Gastrocnemius medialis (tissue), 4 donors: ENCODE data around the gene UBQLN4.

Experiments
- CTCF ChIP-seq, 5 experiments: fragments of 450-650 bp in 3 of 5; fragments of 200-600 bp in 2 of 5; sonication (generic) in 2 of 5; IDR thresholded peaks in 4 of 5; conservative IDR thresholded peaks in 1 of 5; 1 replicate in 4 of 5; 2 replicates in 1 of 5; pipeline ENCODE4 v1.5.1; 2016 to 2019; ENCODE audit warnings: antibody characterized with exemption in 5 of 5, mild to moderate bottlenecking in 3 of 5, moderate library complexity in 3 of 5
- POLR2A ChIP-seq, 2 donors: fragments of 450-650 bp; IDR thresholded peaks; one replicate each; pipeline ENCODE4 v1.6.1; 2017; ENCODE audit warnings: antibody characterized with exemption in 2 of 2, mild to moderate bottlenecking in 2 of 2, moderate library complexity in 2 of 2

- TF ChIP-seq CTCF (IDR thresholded peaks at IDR 0.05 in 4 of 5, conservative IDR thresholded peaks at IDR 0.05 in 1 of 5): peak; percentile 98 to 99 (median 99)
- no peak for TF ChIP-seq POLR2A (IDR thresholded peaks at IDR 0.05)
Observed at GRCh38 chr1:155989242-155990004, 64.2 kb downstream of the UBQLN4 start.
